Spleen (tissue), 11 donors: Measurements from ENCODE around the gene ACRV1. TPM values are rescaled to one million over a fixed set of nuclear protein-coding genes. Genes with fewer than 3 reads are reported as not detected.

Source experiments
- DNase-seq: peaks from one replicate; pipeline ENCODE4 v3.0.0-alpha.2; 2020
- H3K27ac ChIP-seq, 8 donors: fragments of 200-600 bp; sonication (generic) in 7 of 8; 1 replicate in 4 of 8; 2 replicates in 4 of 8; pipeline versions ENCODE4 v1.5.0 to v1.8.0; 2016 to 2021; ENCODE audit warnings: inconsistent platforms in 4 of 8, mild to moderate bottlenecking in 4 of 8, moderate library complexity in 1 of 8
- H3K27me3 ChIP-seq, 7 donors: fragments of 200-600 bp; sonication (generic) in 6 of 7; replicated peaks in 1 of 7; 1 replicate in 4 of 7; 2 replicates in 3 of 7; pipeline versions ENCODE4 v1.5.0 to v1.8.0; 2016 to 2021; ENCODE audit warnings: inconsistent platforms in 3 of 7, mild to moderate bottlenecking in 1 of 7
- H3K36me3 ChIP-seq, 6 donors: fragments of 200-600 bp; sonication (generic) in 5 of 6; 1 replicate in 4 of 6; 2 replicates in 2 of 6; pipeline versions ENCODE4 v1.5.0 to v1.8.0; 2016 to 2021; ENCODE audit warnings: inconsistent platforms in 2 of 6
- H3K4me1 ChIP-seq, 6 donors: fragments of 200-600 bp; sonication (generic) in 5 of 6; 1 replicate in 3 of 6; 2 replicates in 3 of 6; pipeline versions ENCODE4 v1.5.0 to v1.8.0; 2016 to 2021; ENCODE audit warnings: inconsistent platforms in 3 of 6
- H3K4me3 ChIP-seq, 8 donors: fragments of 200-600 bp; sonication (generic) in 7 of 8; 1 replicate in 4 of 8; 2 replicates in 4 of 8; pipeline versions ENCODE4 v1.5.0 to v1.8.0; 2016 to 2021; ENCODE audit warnings: inconsistent platforms in 4 of 8, mild to moderate bottlenecking in 4 of 8, moderate library complexity in 2 of 8
- H3K9me3 ChIP-seq, 8 donors: fragments of 200-600 bp; sonication (generic) in 7 of 8; 1 replicate in 4 of 8; 2 replicates in 4 of 8; pipeline versions ENCODE4 v1.5.0 to v1.8.0; 2016 to 2021; ENCODE audit warnings: inconsistent platforms in 4 of 8
- CTCF ChIP-seq, 11 experiments: fragments of 200-600 bp in 7 of 11; fragments of 450-650 bp in 4 of 11; sonication (generic) in 4 of 11; IDR thresholded peaks in 8 of 11; conservative IDR thresholded peaks in 3 of 11; 1 replicate in 7 of 11; 2 replicates in 4 of 11; pipeline versions ENCODE4 v1.4.0 to v1.8.0; 2016 to 2021; ENCODE audit warnings: antibody characterized with exemption in 11 of 11, inconsistent platforms in 4 of 11, mild to moderate bottlenecking in 1 of 11
- POLR2A ChIP-seq, 3 donors: fragments of 450-650 bp; IDR thresholded peaks; one replicate each; pipeline ENCODE4 v1.5.1; 2017; ENCODE audit warnings: antibody characterized with exemption in 3 of 3, mild to moderate bottlenecking in 1 of 3
- POLR2AphosphoS5 ChIP-seq, 3 donors: sonication (generic); formaldehyde crosslinking; IDR thresholded peaks; one replicate each; pipeline ENCODE4 v1.5.1; 2017; ENCODE audit warnings: antibody characterized with exemption in 3 of 3
- WGBS, 5 donors: extraction: QIAGEN DNeasy Blood & Tissue Kit in 3 of 5; methylation state at CpG; one replicate each; pipeline versions ENCODE4 v1.1.5 to v1.1.7; 2013 to 2018; 5-methylcytosine and 5-hydroxymethylcytosine counted together
- intact Hi-C: fragments of 100-400 bp; cut with DNase I; formaldehyde crosslinking; loops from one replicate; pipeline ENCODE4 v1.15.0; 2023; ENCODE audit warnings: low total_unique reads
- polyA plus RNA-seq, 3 donors: library from polyadenylated mRNA; stranded (reverse); fragments of 200-250 nt; gene quantifications; one replicate each; pipeline ENCODE4 v1.2.1, GENCODE V29; 2013
- total RNA-seq, 7 donors: library from RNA; depleted of rRNA in 3 of 7; stranded (reverse); fragments of >200 nt in 3 of 7; fragmentation: NEBNext Ultra II Directional in 4 of 7; extraction: Animal tissue kit (Norgen Biotek cat#: 25700) in 4 of 7; gene quantifications; one replicate each; pipeline versions ENCODE4 v1.1.0 to v1.2.1, GENCODE V29; 2016 to 2021
- donor health status: healthy with polysubstance abuse.
- donor health status: DM: no; HTN: no; CAD: no; lungs with moderate emphysema.
- donor health status: DM: no; HTN: no; CAD: no.
- donor health status: Bipolar disorder and iron deficiency.
- donor health status: healthy.
- donor health status: DM: no; HTN: no; CAD: no.
- donor health status: DM: yes; HTN: yes; CAD: no.

ACRV1 gene
- total and polyA plus RNA-seq, 10 donors = 0.09 TPM; not detected in 9

- 64 to 82% (median 68%) methylated on average over 2 of the region's 2 CpGs for WGBS, 5 donors
- TF ChIP-seq POLR2AphosphoS5 (IDR thresholded peaks at IDR 0.05) (no peak), CTCF (IDR thresholded peaks at IDR 0.05 in 8 of 11, conservative IDR thresholded peaks at IDR 0.05 in 3 of 11) (no peak), POLR2A (IDR thresholded peaks at IDR 0.05) (no peak)
- Histone ChIP-seq H3K4me3 (no peak overlapping the region), H3K9me3 (no peaks in the 10 kb centered on the region), H3K4me1 (no peaks in the 10 kb centered on the region), H3K27ac (no peak overlapping the region), H3K36me3 (peaks cover 0 to 20% (median 0%) of the 10 kb centered on the region in 6 donors), H3K27me3 (no peaks in the 10 kb centered on the region)
- no peak for DNase-seq
- intact Hi-C loops = no loop called here
These were observed 6.4 kb downstream of the ACRV1 start for GRCh38 chr11:125674210-125674609.

- TF ChIP-seq CTCF (IDR thresholded peaks at IDR 0.05 in 8 of 11, conservative IDR thresholded peaks at IDR 0.05 in 3 of 11) (no peak), POLR2AphosphoS5 (IDR thresholded peaks at IDR 0.05) (no peak), POLR2A (IDR thresholded peaks at IDR 0.05) (no peak)
- H3K4me1 ChIP-seq = no peaks in the 10 kb centered on the region
- no peak for DNase-seq
- peaks cover 0 to 10% (median 3%) of the 10 kb centered on the region in 8 donors for H3K9me3 ChIP-seq
- WGBS, 5 donors = 83 to 93% (median 91%) methylated on average over 2 of the region's 2 CpGs
- intact Hi-C loops = no loop called here
- no peak overlapping the region for H3K27ac ChIP-seq
- no peaks in the 10 kb centered on the region for H3K27me3 ChIP-seq
- no peak overlapping the region for H3K4me3 ChIP-seq
- peaks cover 0 to 9% (median 0%) of the 10 kb centered on the region in 6 donors for H3K36me3 ChIP-seq
These were observed 9.1 kb downstream of the ACRV1 start for GRCh38 chr11:125671561-125671960.

GRCh38 chr11:125670172-125670571, 10.5 kb downstream of the ACRV1 start:
- TF ChIP-seq POLR2A (IDR thresholded peaks at IDR 0.05) = no peak
- no peak for TF ChIP-seq POLR2AphosphoS5 (IDR thresholded peaks at IDR 0.05)
- TF ChIP-seq CTCF (IDR thresholded peaks at IDR 0.05 in 8 of 11, conservative IDR thresholded peaks at IDR 0.05 in 3 of 11) = no peak
- 83 to 98% (median 91%) methylated on average over 1 of the region's 1 CpG for whole genome bisulfite sequencing, 5 donors
- H3K27ac ChIP-seq = no peak overlapping the region
- H3K36me3 ChIP-seq = no peaks in the 10 kb centered on the region
- no peaks in the 10 kb centered on the region for H3K4me1 ChIP-seq
- no peak for DNase-seq
- peaks cover 0 to 15% (median 5%) of the 10 kb centered on the region in 8 donors for H3K9me3 ChIP-seq
- H3K27me3 ChIP-seq = no peaks in the 10 kb centered on the region
- H3K4me3 ChIP-seq = no peak overlapping the region
- intact Hi-C loops = no loop called here

- Histone ChIP-seq H3K36me3 (no peaks in the 10 kb centered on the region), H3K27ac (no peak overlapping the region), H3K4me3 (no peak overlapping the region), H3K4me1 (no peaks in the 10 kb centered on the region), H3K27me3 (no peaks in the 10 kb centered on the region), H3K9me3 (peaks cover 0 to 16% (median 7%) of the 10 kb centered on the region in 8 donors)
- WGBS, 5 donors = 95 to 100% (median 96%) methylated on average over 2 of the region's 2 CpGs
- no peak for TF ChIP-seq POLR2A (IDR thresholded peaks at IDR 0.05)
- TF ChIP-seq POLR2AphosphoS5 (IDR thresholded peaks at IDR 0.05) = no peak
- no peak for TF ChIP-seq CTCF (IDR thresholded peaks at IDR 0.05 in 8 of 11, conservative IDR thresholded peaks at IDR 0.05 in 3 of 11)
- no peak for DNase-seq
- intact Hi-C loops = no loop called here
These were observed 13.5 kb downstream of the ACRV1 start for GRCh38 chr11:125667151-125667550.
